H9 (cell line): ENCODE data around the gene PDHX. TPM values are rescaled to one million over a fixed set of nuclear protein-coding genes. Genes with fewer than 3 reads are reported as not detected.

Experiments used
- DNase-seq: peaks from one replicate; pipeline ENCODE4 v3.0.0-alpha.2; 2017
- H2AFZ ChIP-seq: one replicate; pipeline ENCODE4 v1.6.1; 2013; ENCODE audit warnings: mild to moderate bottlenecking, low read length, control low read depth, moderate library complexity
- H2AK5ac ChIP-seq: 2 replicates; pipeline ENCODE4 v1.6.1; 2013; ENCODE audit warnings: low read length, control low read depth, mixed read lengths; ENCODE audit not compliant: insufficient read length
- H2BK120ac ChIP-seq: one replicate; pipeline ENCODE4 v1.6.1; 2013; ENCODE audit warnings: low read depth, mild to moderate bottlenecking, low read length, control low read depth, inconsistent platforms; ENCODE audit not compliant: poor library complexity, severe bottlenecking
- H2BK12ac ChIP-seq: 2 replicates; pipeline ENCODE4 v1.6.1; 2013; ENCODE audit warnings: low read length, control low read depth, mixed read lengths, low read depth; ENCODE audit not compliant: insufficient read length
- H2BK15ac ChIP-seq: 2 replicates; pipeline ENCODE4 v1.6.1; 2013; ENCODE audit warnings: low read depth, low read length, control low read depth
- H2BK20ac ChIP-seq: one replicate; pipeline ENCODE4 v1.6.1; 2013; ENCODE audit warnings: low read depth, mild to moderate bottlenecking, low read length, control low read depth, inconsistent platforms; ENCODE audit not compliant: poor library complexity, severe bottlenecking
- H2BK5ac ChIP-seq: 2 replicates; pipeline ENCODE4 v1.6.1; 2013; ENCODE audit warnings: low read length, control low read depth, mixed read lengths; ENCODE audit not compliant: insufficient read length
- H3K14ac ChIP-seq: 2 replicates; pipeline ENCODE4 v1.6.1; 2013; ENCODE audit warnings: low read length, control low read depth; ENCODE audit not compliant: insufficient read depth
- H3K18ac ChIP-seq: 2 replicates; pipeline ENCODE4 v1.6.1; 2013; ENCODE audit warnings: low read depth, mild to moderate bottlenecking, mixed read lengths, low read length, control low read depth; ENCODE audit not compliant: insufficient read length
- H3K23ac ChIP-seq: 2 replicates; pipeline ENCODE4 v1.6.1; 2013; ENCODE audit warnings: low read length, control low read depth, mixed read lengths, low read depth; ENCODE audit not compliant: insufficient read length
- H3K23me2 ChIP-seq: 2 replicates; pipeline ENCODE4 v1.6.1; 2013; ENCODE audit warnings: low read depth, mild to moderate bottlenecking, mixed read lengths, low read length, control low read depth; ENCODE audit not compliant: insufficient read length, poor library complexity, severe bottlenecking
- H3K27ac ChIP-seq: 2 replicates; pipeline ENCODE4 v1.5.1; 2013; ENCODE audit warnings: low read length, control low read depth, mixed read lengths, low read depth; ENCODE audit not compliant: insufficient read length
- H3K27me3 ChIP-seq: 2 replicates; pipeline ENCODE4 v1.6.1; 2013; ENCODE audit warnings: low read length, control low read depth, inconsistent platforms; ENCODE audit not compliant: insufficient read depth
- H3K4ac ChIP-seq: 2 replicates; pipeline ENCODE4 v1.6.1; 2013; ENCODE audit warnings: low read depth, mild to moderate bottlenecking, control low read depth, inconsistent platforms, low read length, moderate library complexity
- H3K4me1 ChIP-seq: 2 replicates; pipeline ENCODE4 v1.6.1; 2013; ENCODE audit warnings: low read length, control low read depth, inconsistent platforms; ENCODE audit not compliant: insufficient read depth
- H3K4me2 ChIP-seq: 2 replicates; pipeline ENCODE4 v1.6.1; 2013; ENCODE audit warnings: low read length, control low read depth, mixed read lengths; ENCODE audit not compliant: insufficient read length, insufficient read depth
- H3K56ac ChIP-seq: 2 replicates; pipeline ENCODE4 v1.6.1; 2013; ENCODE audit warnings: low read depth, mild to moderate bottlenecking, mixed read lengths, low read length, control low read depth; ENCODE audit not compliant: insufficient read length
- H3K79me1 ChIP-seq: 2 replicates; pipeline ENCODE4 v1.6.1; 2013; ENCODE audit warnings: low read depth, mild to moderate bottlenecking, moderate library complexity, low read length, control low read depth, inconsistent platforms; ENCODE audit not compliant: insufficient read depth, poor library complexity, severe bottlenecking
- H3K79me2 ChIP-seq: 2 replicates; pipeline ENCODE4 v1.6.1; 2013; ENCODE audit warnings: low read length, control low read depth, inconsistent platforms; ENCODE audit not compliant: insufficient read depth
- H3K9ac ChIP-seq: 2 replicates; pipeline ENCODE4 v1.6.1; 2013; ENCODE audit warnings: low read length, control low read depth, mixed read lengths; ENCODE audit not compliant: insufficient read length; ENCODE audit errors: extremely low read depth
- H3K9me3 ChIP-seq: one replicate; pipeline ENCODE4 v1.6.1; 2013; ENCODE audit warnings: low read depth, low read length, inconsistent platforms; ENCODE audit not compliant: control insufficient read depth
- H3T11ph ChIP-seq: one replicate; pipeline ENCODE4 v1.6.1; 2013; ENCODE audit warnings: mild to moderate bottlenecking, low read length, control low read depth, inconsistent platforms
- H4K20me1 ChIP-seq: one replicate; pipeline ENCODE4 v1.6.1; 2013; ENCODE audit not compliant: control insufficient read depth, insufficient read length, insufficient read depth
- H4K5ac ChIP-seq: 2 replicates; pipeline ENCODE4 v1.6.1; 2013; ENCODE audit warnings: low read depth, mild to moderate bottlenecking, mixed read lengths, low read length, control low read depth; ENCODE audit not compliant: insufficient read length
- H4K8ac ChIP-seq: replicated peaks from 2 replicates; pipeline ENCODE4 v1.6.1; 2013; ENCODE audit warnings: low read length, control low read depth, mixed read lengths, low read depth; ENCODE audit not compliant: insufficient read length
- H4K91ac ChIP-seq: 2 replicates; pipeline ENCODE4 v1.6.1; 2013; ENCODE audit warnings: low read depth, mild to moderate bottlenecking, moderate library complexity, mixed read lengths, low read length, control low read depth; ENCODE audit not compliant: insufficient read length
- H3K27ac Mint-ChIP-seq, 3 experiments: 2 replicates in 2 of 3; 3 replicates in 1 of 3; pipeline ENCODE4 v1.8.0; 2020 to 2021; ENCODE audit warnings: mixed read lengths in 3 of 3, mild to moderate bottlenecking in 1 of 3, moderate library complexity in 1 of 3
- H3K27me3 Mint-ChIP-seq: 2 replicates; pipeline ENCODE4 v1.8.0; 2021; ENCODE audit warnings: low read depth, mild to moderate bottlenecking, moderate library complexity, mixed read lengths
- H3K36me3 Mint-ChIP-seq, 3 experiments: 2 replicates in 2 of 3; 3 replicates in 1 of 3; pipeline ENCODE4 v1.8.0; 2020 to 2021; ENCODE audit warnings: low read depth in 3 of 3, mixed read lengths in 3 of 3; ENCODE audit not compliant: insufficient read depth in 1 of 3
- H3K4me1 Mint-ChIP-seq, 2 experiments: 2 replicates each; pipeline ENCODE4 v1.8.0; 2020; ENCODE audit warnings: mixed read lengths in 2 of 2
- H3K4me3 Mint-ChIP-seq, 2 experiments: 2 replicates in 1 of 2; 3 replicates in 1 of 2; pipeline ENCODE4 v1.8.0; 2020 to 2021; ENCODE audit warnings: mild to moderate bottlenecking in 2 of 2, mixed read lengths in 2 of 2, moderate library complexity in 1 of 2
- H3K9me3 Mint-ChIP-seq, 2 experiments: 2 replicates in 1 of 2; 3 replicates in 1 of 2; pipeline ENCODE4 v1.8.0; 2020; ENCODE audit warnings: mild to moderate bottlenecking in 2 of 2, mixed read lengths in 2 of 2, moderate library complexity in 1 of 2
- CTCF ChIP-seq: fragments of 200-600 bp; sonication (generic); conservative IDR thresholded peaks from 3 replicates; pipeline ENCODE4 v1.8.0; 2021; ENCODE audit warnings: antibody characterized with exemption, mild to moderate bottlenecking
- WGBS: extraction: QIAGEN DNeasy Blood & Tissue Kit; methylation state at CpG from one replicate; pipeline ENCODE4 v1.1.7; 2013; ENCODE audit warnings: missing lambda C conversion rate, low lambda C conversion rate, mixed read lengths; ENCODE audit not compliant: insufficient read length; ENCODE audit errors: extremely low coverage; 5-methylcytosine and 5-hydroxymethylcytosine counted together
- total RNA-seq: library from RNA; stranded (reverse); gene quantifications from 2 replicates; pipeline ENCODE4 v1.2.1, GENCODE V29; 2021

PDHX gene
- total RNA-seq, 1 experiment from 2014 or later, result 40.1 TPM

GRCh38 chr11:35003186-35003585, 86.8 kb downstream of the PDHX start:
- H3K4me1 Mint-ChIP-seq, result no peaks in the 10 kb centered on the region
- H2BK120ac ChIP-seq, result no peak overlapping the region
- no peak overlapping the region for H3T11ph ChIP-seq
- H2AFZ ChIP-seq, result no peak overlapping the region
- H4K5ac ChIP-seq, result no peak overlapping the region
- H3K27ac ChIP-seq, result no peak overlapping the region
- H3K4me2 ChIP-seq, result no peak overlapping the region
- TF ChIP-seq CTCF, result no peak
- H3K9me3 Mint-ChIP-seq, result no peaks in the 10 kb centered on the region
- no peak overlapping the region for H2BK5ac ChIP-seq
- no peaks in the 10 kb centered on the region for H3K79me2 ChIP-seq
- H4K20me1 ChIP-seq, result no peaks in the 10 kb centered on the region
- H2BK20ac ChIP-seq, result no peak overlapping the region
- no peak for DNase-seq
- H3K79me1 ChIP-seq, result no peaks in the 10 kb centered on the region
- H2BK15ac ChIP-seq, result no peak overlapping the region
- no peaks in the 10 kb centered on the region for H3K27me3 ChIP-seq
- no CpG with 5 or more reads among the region's 1 CpG for WGBS
- no peak overlapping the region for H2BK12ac ChIP-seq
- H3K23ac ChIP-seq, result no peak overlapping the region
- no peak overlapping the region for H4K8ac ChIP-seq
- H4K91ac ChIP-seq, result no peak overlapping the region
- no peak overlapping the region for H3K4ac ChIP-seq
- no peaks in the 10 kb centered on the region for H3K23me2 ChIP-seq
- no peaks in the 10 kb centered on the region for H3K9me3 ChIP-seq
- no peak overlapping the region for H3K27ac Mint-ChIP-seq
- no peak overlapping the region for H3K18ac ChIP-seq
- no peak overlapping the region for H3K56ac ChIP-seq
- H3K36me3 Mint-ChIP-seq, result no peaks in the 10 kb centered on the region; a peak in 1 of 7 replicates
- H3K9ac ChIP-seq, result no peak overlapping the region
- H2AK5ac ChIP-seq, result no peak overlapping the region
- no peaks in the 10 kb centered on the region for H3K4me1 ChIP-seq
- no peak overlapping the region for H3K4me3 Mint-ChIP-seq
- H3K14ac ChIP-seq, result no peak overlapping the region
- H3K27me3 Mint-ChIP-seq, result no peaks in the 10 kb centered on the region; the same call in 1 of the 2 replicates
